Loucy (cell line): ENCODE results near the gene PDK2.

Experiments used
- H2AFZ ChIP-seq: fragments of 200-600 bp; sonication (generic); 2 replicates; pipeline ENCODE4 v1.6.0; 2016; ENCODE audit warnings: antibody characterized with exemption, mild to moderate bottlenecking, low read length, moderate library complexity
- H3F3A ChIP-seq: fragments of 200-600 bp; 2 replicates; pipeline ENCODE4 v1.6.0; 2016; ENCODE audit warnings: antibody characterized with exemption, low read depth, mild to moderate bottlenecking
- H3K27me3 ChIP-seq: fragments of 200-600 bp; sonication (generic); 2 replicates; pipeline ENCODE4 v1.6.1; 2014; ENCODE audit warnings: low read length, mild to moderate bottlenecking; ENCODE audit not compliant: insufficient read depth, poor library complexity, severe bottlenecking
- H3K36me3 ChIP-seq: fragments of 200-600 bp; sonication (generic); 2 replicates; pipeline ENCODE4 v1.6.1; 2016; ENCODE audit warnings: low read length; ENCODE audit not compliant: insufficient read depth
- H3K4me1 ChIP-seq: fragments of 200-600 bp; sonication (generic); 2 replicates; pipeline ENCODE4 v1.5.1; 2014; ENCODE audit warnings: low read length, mild to moderate bottlenecking; ENCODE audit not compliant: insufficient read depth, poor library complexity, severe bottlenecking
- H3K4me2 ChIP-seq: fragments of 200-600 bp; sonication (generic); 2 replicates; pipeline ENCODE4 v1.6.0; 2014; ENCODE audit warnings: antibody characterized with exemption, low read length, low read depth, mild to moderate bottlenecking; ENCODE audit not compliant: poor library complexity, severe bottlenecking
- H3K4me3 ChIP-seq: fragments of 200-600 bp; sonication (generic); 2 replicates; pipeline ENCODE4 v1.5.1; 2014; ENCODE audit warnings: low read length, mild to moderate bottlenecking, mixed read lengths; ENCODE audit not compliant: poor library complexity, severe bottlenecking
- H3K79me2 ChIP-seq: fragments of 200-600 bp; sonication (generic); 2 replicates; pipeline ENCODE4 v1.6.1; 2014; ENCODE audit warnings: low read length; ENCODE audit not compliant: insufficient read depth
- H3K9ac ChIP-seq: fragments of 200-600 bp; sonication (generic); 2 replicates; pipeline ENCODE4 v1.6.0; 2014; ENCODE audit warnings: mild to moderate bottlenecking, low read depth, low read length, moderate library complexity; ENCODE audit not compliant: poor library complexity, severe bottlenecking
- H3K9me2 ChIP-seq: fragments of 200-600 bp; sonication (generic); replicated peaks from 2 replicates; pipeline ENCODE4 v1.6.1; 2016; ENCODE audit warnings: low read depth, low read length, mixed read lengths
- H3K9me3 ChIP-seq: fragments of 200-600 bp; sonication (generic); 2 replicates; pipeline ENCODE4 v1.6.1; 2014; ENCODE audit warnings: mild to moderate bottlenecking, antibody characterized with exemption, low read length, low read depth; ENCODE audit not compliant: insufficient read depth
- H4K20me1 ChIP-seq: fragments of 200-600 bp; sonication (generic); 2 replicates; pipeline ENCODE4 v1.6.0; 2014; ENCODE audit warnings: antibody characterized with exemption, low read length, mild to moderate bottlenecking; ENCODE audit not compliant: insufficient read depth, poor library complexity, severe bottlenecking
- CTCF ChIP-seq: fragments of 200-600 bp; sonication (generic); conservative IDR thresholded peaks from 2 replicates; pipeline ENCODE4 v1.5.1; 2014; ENCODE audit warnings: mild to moderate bottlenecking, antibody characterized with exemption, low read length
- EZH2phosphoT487 ChIP-seq: fragments of 200-600 bp; IDR thresholded peaks from 2 replicates; pipeline ENCODE4 v1.6.1; 2018; ENCODE audit warnings: antibody characterized with exemption, mild to moderate bottlenecking, moderate library complexity, borderline replicate concordance

The PDK2 gene

DNA sequence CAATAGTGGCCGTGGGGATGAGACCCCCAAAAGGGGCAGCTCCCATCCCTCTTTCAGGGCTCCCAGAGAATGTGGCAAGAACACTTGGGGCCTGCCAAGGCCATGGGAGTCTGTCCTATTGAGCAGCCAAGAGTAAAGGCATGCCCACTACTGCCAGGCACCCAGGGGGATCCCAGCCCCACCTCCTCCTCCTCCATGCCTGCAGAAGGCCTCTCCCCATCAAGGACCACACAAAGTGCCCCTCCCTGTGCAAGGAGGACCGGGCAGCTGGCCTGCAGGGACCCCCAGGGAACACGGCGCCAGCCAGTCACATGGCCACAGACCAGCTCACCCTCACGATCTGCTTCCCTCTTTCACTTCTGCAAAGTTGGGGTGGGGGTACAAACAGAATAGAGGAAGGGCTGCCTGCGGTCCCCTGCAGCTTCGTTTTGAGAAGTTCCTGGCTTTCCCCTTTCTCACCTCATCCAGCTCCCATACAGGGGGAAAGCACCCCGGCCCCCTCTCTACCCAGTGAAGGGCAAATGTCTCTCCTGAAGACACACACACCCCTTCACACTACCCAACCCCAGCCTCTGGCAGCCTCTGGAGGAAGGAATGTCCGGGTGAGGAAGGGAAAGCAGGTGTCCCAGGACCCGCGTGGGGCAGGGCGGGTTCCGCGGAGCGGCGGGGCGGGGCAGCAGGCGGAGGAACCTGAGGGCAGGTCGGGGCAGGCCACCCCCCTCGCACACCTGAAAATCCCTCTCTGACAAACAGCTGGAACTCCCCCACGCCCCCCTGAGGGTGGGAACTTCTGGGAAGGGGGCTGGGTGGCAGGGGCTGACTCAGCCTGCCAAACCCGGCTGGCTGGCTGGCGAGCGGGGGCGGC is 53.3 kb downstream of the PDK2 start:
- Histone ChIP-seq H4K20me1 (peaks cover 62% of the 10 kb centered on the region), H3K9me2 (no peaks in the 10 kb centered on the region), H3K9me3 (no peaks in the 10 kb centered on the region), H2AFZ (no peak overlapping the region), H3K27me3 (no peaks in the 10 kb centered on the region), H3K4me1 (peaks cover 36% of the 10 kb centered on the region), H3K36me3 (peaks cover 17% of the 10 kb centered on the region; the same call in 1 of the 2 replicates), H3K4me3 (peak overlapping the region; percentile 82), H3K4me2 (peak overlapping the region; percentile 87), H3F3A (no peaks in the 10 kb centered on the region), H3K79me2 (peaks cover 74% of the 10 kb centered on the region), H3K9ac (peak overlapping the region; percentile 99)
- TF ChIP-seq CTCF (no peak), EZH2phosphoT487 (no peak)

- TF ChIP-seq CTCF, result no peak
- TF ChIP-seq EZH2phosphoT487, result no peak
- Histone ChIP-seq H3K4me2 (peak overlapping the region; percentile 87), H4K20me1 (peaks cover 60% of the 10 kb centered on the region), H3F3A (no peaks in the 10 kb centered on the region), H3K9me2 (no peaks in the 10 kb centered on the region), H3K79me2 (peaks cover 68% of the 10 kb centered on the region), H3K4me1 (peaks cover 36% of the 10 kb centered on the region), H3K36me3 (peaks cover 11% of the 10 kb centered on the region; the same call in 1 of the 2 replicates), H3K9me3 (no peaks in the 10 kb centered on the region), H2AFZ (no peak overlapping the region), H3K27me3 (no peaks in the 10 kb centered on the region), H3K9ac (peak overlapping the region; percentile 99), H3K4me3 (peak overlapping the region; percentile 82)
These were observed 53.9 kb downstream of the PDK2 start for GRCh38 chr17:50149091-50149416.

- peaks cover 43% of the 10 kb centered on the region for H3K4me1 ChIP-seq
These were observed 54.5 kb downstream of the PDK2 start for GRCh38 chr17:50149417-50150353.

More at GRCh38 chr17:50149417-50150353, 54.5 kb downstream of the PDK2 start:
- H4K20me1 ChIP-seq, result peaks cover 56% of the 10 kb centered on the region
- peaks cover 5% of the 10 kb centered on the region; the same call in 1 of the 2 replicates for H3K36me3 ChIP-seq
- H3K9me3 ChIP-seq, result no peaks in the 10 kb centered on the region
- H3K4me3 ChIP-seq, result peak overlapping the region; percentile 82
- TF ChIP-seq EZH2phosphoT487 (no peak), CTCF (no peak)
- no peaks in the 10 kb centered on the region for H3F3A ChIP-seq
- peaks cover 61% of the 10 kb centered on the region for H3K79me2 ChIP-seq
- H3K4me2 ChIP-seq, result peak overlapping the region; percentile 87
- peak overlapping the region; percentile 99 for H3K9ac ChIP-seq
- H3K9me2 ChIP-seq, result no peaks in the 10 kb centered on the region
- H2AFZ ChIP-seq, result no peak overlapping the region
- no peaks in the 10 kb centered on the region for H3K27me3 ChIP-seq
